ENCODE measurements around the gene PARD6B. TPM values are rescaled to one million over a fixed set of nuclear protein-coding genes. Genes with fewer than 3 reads are reported as not detected.
A peak's percentile ranks its signal among the peaks of the same experiment; 100 is the strongest.

PARD6B gene
- total and polyA plus RNA-seq, 2 of the 13 experiments (the other 11 are each of a cell fraction or from before 2014, with no cell fraction given) = 6.9 to 22.2 TPM

DNA sequence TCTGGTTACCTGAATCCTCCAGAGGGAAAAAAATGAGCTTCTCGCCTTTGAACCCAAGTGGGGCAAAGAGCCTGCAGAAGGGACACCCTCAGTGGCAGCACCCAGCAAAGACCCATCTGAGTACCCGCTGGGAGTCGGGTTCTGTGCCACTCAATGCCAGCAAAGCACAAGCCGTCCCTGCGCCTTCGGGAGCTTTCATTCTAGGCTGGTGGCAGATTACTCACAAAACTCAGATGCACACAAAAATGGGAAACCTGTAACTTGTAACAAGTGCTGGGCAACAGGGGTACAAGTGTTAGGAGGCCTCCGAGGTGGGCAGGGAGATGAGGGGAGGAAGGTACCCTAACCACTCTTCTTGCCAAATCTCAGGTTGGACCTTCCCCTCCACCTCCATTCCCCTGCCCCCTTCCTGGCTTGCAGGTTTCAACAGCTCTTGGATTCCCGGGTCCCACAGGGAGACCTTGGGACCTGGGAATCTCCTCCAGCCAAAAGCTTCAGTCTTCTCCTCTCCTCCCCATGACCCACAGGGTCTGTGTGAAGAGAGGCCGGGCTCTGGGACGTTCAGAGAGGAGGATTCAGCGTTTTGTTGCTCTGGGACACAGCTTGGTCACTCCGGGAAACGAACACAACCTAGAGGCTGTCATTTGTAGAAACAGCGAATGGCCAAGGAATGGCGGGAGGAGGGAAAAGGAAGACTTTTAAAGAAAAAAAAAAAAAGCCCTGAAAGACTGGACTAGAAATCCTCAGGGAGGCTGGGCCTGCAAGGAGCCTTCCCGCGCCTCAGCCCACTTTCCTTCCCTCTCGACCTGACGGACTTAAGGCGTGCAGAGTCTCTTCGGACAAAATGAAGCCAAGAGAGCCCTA is 1.2 kb upstream of the PARD6B start (continued):
- TF ChIP-seq, protein P1, sequence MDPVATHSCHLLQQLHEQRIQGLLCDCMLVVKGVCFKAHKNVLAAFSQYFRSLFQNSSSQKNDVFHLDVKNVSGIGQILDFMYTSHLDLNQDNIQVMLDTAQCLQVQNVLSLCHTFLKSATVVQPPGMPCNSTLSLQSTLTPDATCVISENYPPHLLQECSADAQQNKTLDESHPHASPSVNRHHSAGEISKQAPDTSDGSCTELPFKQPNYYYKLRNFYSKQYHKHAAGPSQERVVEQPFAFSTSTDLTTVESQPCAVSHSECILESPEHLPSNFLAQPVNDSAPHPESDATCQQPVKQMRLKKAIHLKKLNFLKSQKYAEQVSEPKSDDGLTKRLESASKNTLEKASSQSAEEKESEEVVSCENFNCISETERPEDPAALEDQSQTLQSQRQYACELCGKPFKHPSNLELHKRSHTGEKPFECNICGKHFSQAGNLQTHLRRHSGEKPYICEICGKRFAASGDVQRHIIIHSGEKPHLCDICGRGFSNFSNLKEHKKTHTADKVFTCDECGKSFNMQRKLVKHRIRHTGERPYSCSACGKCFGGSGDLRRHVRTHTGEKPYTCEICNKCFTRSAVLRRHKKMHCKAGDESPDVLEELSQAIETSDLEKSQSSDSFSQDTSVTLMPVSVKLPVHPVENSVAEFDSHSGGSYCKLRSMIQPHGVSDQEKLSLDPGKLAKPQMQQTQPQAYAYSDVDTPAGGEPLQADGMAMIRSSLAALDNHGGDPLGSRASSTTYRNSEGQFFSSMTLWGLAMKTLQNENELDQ (CRISPR knock-in tag; IDR thresholded peaks at IDR 0.05; ENCODE audit: borderline replicate concordance) = no peak
- TF ChIP-seq, protein P2, sequence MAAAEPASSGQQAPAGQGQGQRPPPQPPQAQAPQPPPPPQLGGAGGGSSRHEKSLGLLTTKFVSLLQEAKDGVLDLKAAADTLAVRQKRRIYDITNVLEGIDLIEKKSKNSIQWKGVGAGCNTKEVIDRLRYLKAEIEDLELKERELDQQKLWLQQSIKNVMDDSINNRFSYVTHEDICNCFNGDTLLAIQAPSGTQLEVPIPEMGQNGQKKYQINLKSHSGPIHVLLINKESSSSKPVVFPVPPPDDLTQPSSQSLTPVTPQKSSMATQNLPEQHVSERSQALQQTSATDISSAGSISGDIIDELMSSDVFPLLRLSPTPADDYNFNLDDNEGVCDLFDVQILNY (CRISPR knock-in tag; conservative IDR thresholded peaks at IDR 0.05) = no peak
- TF ChIP-seq ZNF816 (CRISPR knock-in tag; IDR thresholded peaks at IDR 0.05; ENCODE audit: borderline replicate concordance) (peak; percentile 78), ZNF274 (CRISPR knock-in tag; IDR thresholded peaks at IDR 0.05) (peak; percentile 22; the same call in 1 of the 2 replicates), ZNF850 (CRISPR knock-in tag; conservative IDR thresholded peaks at IDR 0.05) (0 out of 2 replicates have a peak, but pooled peaks have one; percentile 64), ZNF547 (CRISPR knock-in tag; IDR thresholded peaks at IDR 0.05) (peak; percentile 50; the same call in 1 of the 2 replicates), ZNF101 (CRISPR knock-in tag; IDR thresholded peaks at IDR 0.05; ENCODE audit: borderline replicate concordance, low read depth) (0 out of 2 replicates have a peak, but pooled peaks have one; percentile 65), IRX3 (CRISPR knock-in tag; IDR thresholded peaks at IDR 0.05; ENCODE audit: borderline replicate concordance, low read depth) (0 out of 2 replicates have a peak, but pooled peaks have one; percentile 63), ZSCAN20 (CRISPR knock-in tag; IDR thresholded peaks at IDR 0.05; ENCODE audit: borderline replicate concordance) (no peak), SIN3A (IDR thresholded peaks at IDR 0.05; ENCODE audit: borderline replicate concordance, low read depth, low read length) (0 out of 2 replicates have a peak, but pooled peaks have one; percentile 18)
- TF ChIP-seq, protein P3, sequence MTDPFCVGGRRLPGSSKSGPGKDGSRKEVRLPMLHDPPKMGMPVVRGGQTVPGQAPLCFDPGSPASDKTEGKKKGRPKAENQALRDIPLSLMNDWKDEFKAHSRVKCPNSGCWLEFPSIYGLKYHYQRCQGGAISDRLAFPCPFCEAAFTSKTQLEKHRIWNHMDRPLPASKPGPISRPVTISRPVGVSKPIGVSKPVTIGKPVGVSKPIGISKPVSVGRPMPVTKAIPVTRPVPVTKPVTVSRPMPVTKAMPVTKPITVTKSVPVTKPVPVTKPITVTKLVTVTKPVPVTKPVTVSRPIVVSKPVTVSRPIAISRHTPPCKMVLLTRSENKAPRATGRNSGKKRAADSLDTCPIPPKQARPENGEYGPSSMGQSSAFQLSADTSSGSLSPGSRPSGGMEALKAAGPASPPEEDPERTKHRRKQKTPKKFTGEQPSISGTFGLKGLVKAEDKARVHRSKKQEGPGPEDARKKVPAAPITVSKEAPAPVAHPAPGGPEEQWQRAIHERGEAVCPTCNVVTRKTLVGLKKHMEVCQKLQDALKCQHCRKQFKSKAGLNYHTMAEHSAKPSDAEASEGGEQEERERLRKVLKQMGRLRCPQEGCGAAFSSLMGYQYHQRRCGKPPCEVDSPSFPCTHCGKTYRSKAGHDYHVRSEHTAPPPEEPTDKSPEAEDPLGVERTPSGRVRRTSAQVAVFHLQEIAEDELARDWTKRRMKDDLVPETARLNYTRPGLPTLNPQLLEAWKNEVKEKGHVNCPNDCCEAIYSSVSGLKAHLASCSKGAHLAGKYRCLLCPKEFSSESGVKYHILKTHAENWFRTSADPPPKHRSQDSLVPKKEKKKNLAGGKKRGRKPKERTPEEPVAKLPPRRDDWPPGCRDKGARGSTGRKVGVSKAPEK (CRISPR knock-in tag; IDR thresholded peaks at IDR 0.05; ENCODE audit: borderline replicate concordance) = peak; percentile 91; the same call in 1 of the 2 replicates
- TF ChIP-seq, protein P4, sequence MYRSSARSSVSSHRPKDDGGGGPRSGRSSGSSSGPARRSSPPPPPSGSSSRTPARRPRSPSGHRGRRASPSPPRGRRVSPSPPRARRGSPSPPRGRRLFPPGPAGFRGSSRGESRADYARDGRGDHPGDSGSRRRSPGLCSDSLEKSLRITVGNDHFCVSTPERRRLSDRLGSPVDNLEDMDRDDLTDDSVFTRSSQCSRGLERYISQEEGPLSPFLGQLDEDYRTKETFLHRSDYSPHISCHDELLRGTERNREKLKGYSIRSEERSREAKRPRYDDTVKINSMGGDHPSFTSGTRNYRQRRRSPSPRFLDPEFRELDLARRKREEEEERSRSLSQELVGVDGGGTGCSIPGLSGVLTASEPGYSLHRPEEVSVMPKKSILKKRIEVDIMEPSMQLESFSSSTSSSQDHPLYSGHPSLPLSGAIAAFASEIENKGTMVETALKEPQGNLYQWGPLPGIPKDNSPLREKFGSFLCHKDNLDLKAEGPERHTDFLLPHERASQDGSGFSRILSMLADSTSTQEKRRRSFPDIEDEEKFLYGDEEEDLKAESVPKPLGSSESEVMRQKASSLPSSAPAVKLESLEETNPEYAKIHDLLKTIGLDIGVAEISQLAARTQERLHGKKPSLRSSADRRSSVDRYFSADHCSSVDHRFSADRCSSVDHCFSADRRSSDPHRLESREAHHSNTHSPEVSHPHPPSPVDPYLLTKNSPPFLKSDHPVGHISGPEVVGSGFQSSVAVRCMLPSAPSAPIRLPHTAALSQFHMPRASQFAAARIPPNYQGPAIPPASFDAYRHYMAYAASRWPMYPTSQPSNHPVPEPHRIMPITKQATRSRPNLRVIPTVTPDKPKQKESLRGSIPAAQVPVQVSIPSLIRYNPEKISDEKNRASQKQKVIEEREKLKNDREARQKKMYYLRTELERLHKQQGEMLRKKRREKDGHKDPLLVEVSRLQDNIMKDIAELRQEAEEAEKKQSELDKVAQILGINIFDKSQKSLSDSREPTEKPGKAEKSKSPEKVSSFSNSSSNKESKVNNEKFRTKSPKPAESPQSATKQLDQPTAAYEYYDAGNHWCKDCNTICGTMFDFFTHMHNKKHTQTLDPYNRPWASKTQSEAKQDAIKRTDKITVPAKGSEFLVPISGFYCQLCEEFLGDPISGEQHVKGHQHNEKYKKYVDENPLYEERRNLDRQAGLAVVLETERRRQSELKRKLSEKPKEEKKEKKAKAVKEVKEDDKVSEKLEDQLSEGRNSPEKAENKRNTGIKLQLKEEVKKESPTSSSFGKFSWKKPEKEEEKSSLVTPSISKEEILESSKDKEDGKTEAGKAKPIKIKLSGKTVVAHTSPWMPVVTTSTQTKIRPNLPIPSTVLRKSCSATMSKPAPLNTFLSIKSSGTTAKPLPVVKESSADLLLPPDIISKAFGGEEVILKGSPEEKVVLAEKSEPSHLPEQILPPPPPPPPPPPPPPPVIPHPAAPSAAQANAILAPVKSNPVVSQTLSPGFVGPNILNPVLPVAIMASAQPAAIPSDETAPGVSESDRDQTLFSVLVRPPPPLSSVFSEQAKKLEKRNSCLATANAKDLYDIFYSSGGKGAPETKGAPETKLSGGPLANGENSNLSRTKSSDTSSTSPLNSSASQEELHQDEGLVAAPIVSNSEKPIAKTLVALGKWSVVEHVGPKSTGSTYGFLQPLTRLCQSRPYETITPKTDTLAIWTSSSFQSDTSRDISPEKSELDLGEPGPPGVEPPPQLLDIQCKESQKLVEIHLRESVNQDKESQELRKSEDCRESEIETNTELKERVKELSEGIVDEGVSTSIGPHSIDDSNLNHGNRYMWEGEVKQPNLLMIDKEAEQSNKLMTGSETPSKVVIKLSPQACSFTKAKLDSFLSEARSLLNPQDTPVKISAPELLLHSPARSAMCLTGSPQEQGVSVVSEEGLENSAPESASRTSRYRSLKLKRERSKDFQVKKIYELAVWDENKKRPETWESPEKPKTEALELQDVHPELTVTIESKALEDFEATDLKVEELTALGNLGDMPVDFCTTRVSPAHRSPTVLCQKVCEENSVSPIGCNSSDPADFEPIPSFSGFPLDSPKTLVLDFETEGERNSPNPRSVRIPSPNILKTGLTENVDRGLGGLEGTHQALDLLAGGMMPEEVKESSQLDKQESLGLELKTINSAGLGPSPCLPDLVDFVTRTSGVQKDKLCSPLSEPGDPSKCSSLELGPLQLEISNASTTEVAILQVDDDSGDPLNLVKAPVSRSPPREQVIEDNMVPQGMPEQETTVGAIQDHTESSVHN (CRISPR knock-in tag; IDR thresholded peaks at IDR 0.05) = no peak

All from HepG2 (cell line).